HG02970 (cell line): ENCODE measurements around the gene CREB3L2.
"Not testable (repeated sequence)": the region's sequence is repeated elsewhere in the genome, so short reads cannot be mapped to it uniquely, and the experiment has no call there.

Experiments
- ATAC-seq: cut with Tn5 transposase; IDR thresholded peaks from one replicate; pipeline ENCODE4 v1.9.1; 2021; ENCODE audit warnings: mild to moderate bottlenecking, moderate library complexity, moderate number of reproducible peaks; ENCODE audit not compliant: unreplicated experiment, low FRiP score

The CREB3L2 gene

GRCh38 chr7:138014686-138015085 lies 12.8 kb upstream of the CREB3L2 start:
- no peak for ATAC-seq

DNA sequence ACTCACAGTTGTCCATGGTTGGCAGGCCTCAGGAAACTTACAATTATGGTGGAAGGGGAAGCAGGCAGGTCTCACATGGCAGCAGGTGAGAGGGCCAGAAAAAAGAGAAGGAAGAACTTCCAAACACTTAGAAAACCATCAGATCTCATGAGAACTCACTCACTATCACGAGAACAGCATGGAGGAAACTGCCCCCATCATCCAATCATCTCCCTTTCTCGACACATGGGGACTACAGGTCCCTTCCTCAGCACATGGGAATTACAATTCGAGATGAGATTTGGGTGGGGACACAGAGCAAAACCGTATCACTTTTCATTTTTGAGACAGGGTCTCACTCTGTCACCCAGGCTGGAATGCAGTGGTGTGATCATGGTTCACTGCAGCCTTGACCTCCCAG lies 12.3 kb upstream of the CREB3L2 start:
- ATAC-seq: not testable (repeated sequence)

- ATAC-seq: no peak
Observed at GRCh38 chr7:138009350-138009653, 7.4 kb upstream of the CREB3L2 start.

- no peak for ATAC-seq
Observed at GRCh38 chr7:138008588-138009349, 6.9 kb upstream of the CREB3L2 start.

DNA sequence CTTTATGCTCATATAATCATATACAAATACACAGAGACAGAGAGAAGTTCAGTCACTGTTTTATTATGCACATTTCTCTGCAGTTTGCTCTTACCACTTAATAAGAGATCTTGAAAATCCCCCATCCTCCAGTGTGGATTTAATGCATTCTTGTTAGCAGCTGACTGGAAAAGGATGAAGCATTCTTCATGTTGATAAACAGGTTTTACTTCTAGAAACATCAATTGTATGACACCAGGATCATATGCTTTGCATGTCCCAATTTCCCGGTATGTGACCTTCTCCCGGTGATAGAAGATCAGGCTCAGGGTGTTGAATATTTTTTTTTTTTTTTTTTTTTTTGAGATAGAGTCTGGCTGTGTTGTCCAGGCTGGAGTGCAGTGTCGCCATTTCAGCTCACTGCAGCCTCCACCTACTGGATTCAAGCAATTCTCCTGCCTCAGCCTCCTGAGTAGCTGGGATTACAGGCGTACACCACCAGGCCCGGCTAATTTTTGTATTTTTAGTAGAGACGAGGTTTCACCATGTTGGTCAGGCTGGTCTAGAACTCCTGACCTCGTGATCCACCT lies 6.2 kb upstream of the CREB3L2 start:
- ATAC-seq: no peak

GRCh38 chr7:138006106-138006505 lies 4.2 kb upstream of the CREB3L2 start:
- ATAC-seq: no peak

DNA sequence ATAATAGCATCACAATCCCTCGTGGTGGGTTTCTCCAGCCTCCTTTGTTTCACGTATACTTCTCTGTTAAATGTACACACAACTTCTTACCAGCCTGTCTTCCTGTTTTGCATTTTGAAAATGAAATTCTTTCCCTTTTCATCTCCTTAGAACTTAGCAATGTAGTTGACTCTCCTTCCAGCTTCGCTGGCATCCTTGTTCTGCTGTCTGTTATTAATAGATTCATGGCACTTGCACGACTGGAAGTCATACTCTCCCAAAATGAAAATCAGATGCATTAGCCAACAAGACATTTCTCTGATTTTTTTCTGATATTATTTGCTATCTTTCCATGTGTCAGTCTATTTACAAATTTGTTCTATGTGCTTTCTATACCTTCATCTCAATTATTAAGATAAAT lies 3.0 kb upstream of the CREB3L2 start:
- no peak for ATAC-seq

DNA sequence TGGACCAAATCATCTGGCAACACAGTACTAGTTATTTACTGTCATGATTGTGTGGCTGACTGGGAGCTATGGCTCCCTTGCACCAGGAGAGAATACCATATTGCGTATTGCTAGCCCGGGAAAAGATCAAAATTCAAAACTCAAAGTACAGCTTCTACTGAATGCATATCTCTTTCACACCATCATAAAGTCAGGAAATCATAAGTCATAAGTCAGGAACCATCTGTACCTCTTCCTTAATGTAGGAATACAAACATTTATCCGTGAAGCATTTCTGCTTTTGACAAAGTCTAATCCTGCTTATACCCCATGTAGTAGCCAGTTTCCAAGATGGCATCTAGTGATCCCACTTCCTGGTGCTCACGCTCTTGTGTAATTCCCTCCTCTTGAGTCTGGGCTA lies 2.2 kb upstream of the CREB3L2 start:
- ATAC-seq: no peak

- ATAC-seq: no peak
Observed at GRCh38 chr7:138002828-138003189, 923 bp upstream of the CREB3L2 start.

- peak; percentile 98 for ATAC-seq
Observed at GRCh38 chr7:138002096-138002827, 376 bp upstream of the CREB3L2 start.

- no peak for ATAC-seq
Observed at GRCh38 chr7:138000081-138000701, 1.7 kb downstream of the CREB3L2 start.

DNA sequence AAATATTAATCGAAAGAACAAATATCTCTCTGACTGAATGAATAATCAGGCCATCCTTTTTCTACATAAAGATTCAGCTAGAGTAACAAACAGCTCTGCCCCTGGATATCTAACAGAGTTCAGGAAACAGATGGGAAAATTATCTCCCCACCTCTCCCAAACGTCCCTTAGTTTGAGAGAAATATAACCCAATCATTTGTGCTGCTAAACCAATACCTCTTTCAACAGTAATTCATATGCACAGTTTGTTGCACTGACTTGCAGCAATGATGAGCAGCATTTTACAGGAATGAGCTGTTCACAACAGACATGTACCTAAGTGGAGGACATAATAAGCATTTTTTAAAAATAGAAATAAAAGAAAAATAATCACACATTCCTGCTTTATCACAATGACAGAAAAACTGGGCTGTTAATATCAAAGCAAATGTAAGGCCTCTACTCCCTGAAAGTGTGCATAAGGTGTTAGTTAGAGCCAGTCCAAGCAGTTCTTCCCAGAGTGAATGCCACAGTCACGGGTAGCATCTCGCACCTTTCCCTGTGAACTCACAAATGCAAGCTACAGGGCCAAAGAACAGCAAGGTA lies 2.3 kb downstream of the CREB3L2 start:
- no peak for ATAC-seq

DNA sequence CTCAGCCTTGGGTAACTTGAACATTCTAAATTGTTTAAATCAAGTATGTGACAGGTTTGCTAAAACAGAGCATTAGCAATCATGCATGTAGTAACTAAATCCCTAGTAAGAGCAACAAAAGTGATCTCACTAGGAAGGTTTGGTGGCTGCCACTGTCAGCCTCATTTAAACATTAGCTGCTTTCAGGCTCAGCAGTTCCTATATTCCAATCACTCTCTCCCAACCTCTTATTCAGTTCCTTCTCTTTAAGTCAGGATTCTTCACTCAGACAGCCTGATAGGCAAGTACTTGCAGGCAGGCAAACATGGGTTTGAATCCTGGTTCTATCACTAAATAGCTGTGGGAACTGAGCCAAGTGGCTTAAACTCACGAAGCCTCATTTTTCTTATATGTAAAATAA lies 3.6 kb downstream of the CREB3L2 start:
- ATAC-seq: no peak

DNA sequence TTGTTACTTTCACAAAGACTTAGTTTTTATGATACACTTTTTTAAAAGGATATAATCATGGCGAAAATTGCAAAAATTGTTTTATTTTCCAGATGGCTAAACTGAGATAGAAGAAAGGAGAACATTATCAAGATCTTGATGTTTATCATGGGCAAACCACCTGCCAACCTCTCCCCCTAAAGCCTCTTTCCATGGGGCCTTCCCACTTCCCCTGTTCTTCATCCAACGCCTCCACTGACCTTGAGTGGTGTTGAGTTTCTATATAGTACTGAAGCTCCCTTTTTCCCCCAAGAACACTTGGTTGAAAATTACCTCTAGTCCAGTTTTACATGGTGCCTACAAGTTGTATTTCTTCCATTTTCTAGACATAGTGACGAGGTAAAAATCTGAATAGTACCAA lies 5.0 kb downstream of the CREB3L2 start:
- ATAC-seq: no peak

DNA sequence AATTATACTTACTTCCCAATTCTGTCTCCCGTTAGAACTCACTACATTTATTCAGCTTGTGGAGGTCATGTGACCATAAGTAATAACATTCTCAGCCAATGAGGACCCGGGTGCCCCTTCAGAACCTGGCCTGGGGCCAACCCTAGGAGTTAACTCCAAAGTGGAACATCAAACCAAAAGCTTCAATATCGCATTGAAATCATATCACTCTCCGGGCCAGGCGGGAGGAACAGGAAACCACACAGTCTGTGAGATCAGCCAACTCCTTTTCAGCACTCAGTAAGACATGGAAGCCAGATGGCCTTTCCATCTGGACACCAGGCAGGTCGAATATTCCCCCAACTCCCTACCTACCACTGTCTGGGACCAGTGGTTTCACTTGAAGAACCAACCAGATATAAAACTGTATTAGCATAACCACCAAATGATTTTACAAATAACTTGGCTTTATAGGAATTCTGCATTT lies 5.5 kb downstream of the CREB3L2 start:
- no peak for ATAC-seq

GRCh38 chr7:137994216-137994615 lies 7.7 kb downstream of the CREB3L2 start:
- ATAC-seq: no peak

DNA sequence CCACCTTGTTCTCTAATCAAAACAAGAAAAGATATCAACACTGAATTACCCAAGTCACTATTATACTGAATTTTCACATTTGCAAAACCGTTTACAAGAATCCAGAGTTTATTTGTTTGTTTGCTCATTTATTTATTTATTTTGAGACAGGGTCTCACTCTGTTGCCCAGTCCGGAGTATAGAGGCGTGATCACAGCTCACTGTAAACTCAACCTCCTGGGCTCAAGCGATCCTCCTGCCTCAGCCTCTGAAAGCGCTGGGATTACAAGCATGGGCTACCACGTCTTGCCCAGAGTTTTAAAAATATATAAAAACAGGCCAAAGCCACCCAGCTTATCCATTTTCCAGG lies 8.5 kb downstream of the CREB3L2 start:
- no peak for ATAC-seq

DNA sequence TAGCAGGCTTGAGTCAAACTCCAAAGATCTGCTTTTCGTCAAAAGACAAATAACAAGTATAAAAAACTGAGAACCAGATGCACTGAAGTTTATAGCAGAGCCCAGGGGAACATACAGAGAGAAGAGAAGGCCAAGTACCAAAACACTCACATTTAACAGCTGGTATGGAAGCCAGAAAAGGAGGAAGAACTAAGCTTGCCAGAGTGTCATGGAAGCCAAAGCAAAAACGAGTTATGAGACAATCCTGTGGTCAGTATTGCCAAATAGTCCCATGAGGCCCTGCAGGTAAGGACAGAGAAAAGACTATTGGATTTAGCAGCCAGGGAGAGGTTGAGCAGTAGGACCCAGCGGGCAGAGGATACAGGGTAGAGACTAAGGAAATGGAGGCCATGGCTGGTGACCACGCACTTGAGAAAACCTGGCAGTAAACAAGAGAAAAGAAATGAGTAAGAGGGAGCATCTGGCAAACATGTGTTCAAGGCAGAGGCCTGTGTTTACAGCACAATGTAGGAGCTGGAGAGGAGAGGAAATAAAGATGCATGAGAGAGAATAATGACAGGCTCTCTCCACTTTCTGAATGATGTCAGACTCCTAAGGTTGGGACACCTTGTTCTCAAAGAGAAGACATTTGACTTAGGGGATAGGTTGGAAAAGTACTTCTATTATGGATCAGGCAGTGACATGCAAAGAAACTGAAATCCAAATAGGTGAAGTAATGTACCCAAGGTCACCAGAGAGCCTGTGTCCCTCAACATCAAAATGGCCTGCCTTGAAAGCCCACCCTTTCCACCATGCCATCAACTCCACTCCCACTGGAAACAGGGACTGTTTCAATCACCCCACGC lies 9.1 kb downstream of the CREB3L2 start:
- no peak for ATAC-seq

- no peak for ATAC-seq
Observed at GRCh38 chr7:137992104-137992549, 9.8 kb downstream of the CREB3L2 start.

GRCh38 chr7:137990251-137990941 lies 11.5 kb downstream of the CREB3L2 start:
- ATAC-seq: no peak
